Neural progenitor cell (in vitro differentiated cells): ENCODE measurements around the gene ARMC6.

Source experiments
- CTCF ChIP-seq: fragments of 200-600 bp; sonication (generic); IDR thresholded peaks from 2 replicates; pipeline ENCODE4 v1.5.1; 2017; ENCODE audit warnings: antibody characterized with exemption, mild to moderate bottlenecking
- EZH2 ChIP-seq: fragments of 200-600 bp; sonication (generic); IDR thresholded peaks from 2 replicates; pipeline ENCODE4 v1.6.1; 2017; ENCODE audit warnings: antibody characterized with exemption, mild to moderate bottlenecking, moderate library complexity

DNA sequence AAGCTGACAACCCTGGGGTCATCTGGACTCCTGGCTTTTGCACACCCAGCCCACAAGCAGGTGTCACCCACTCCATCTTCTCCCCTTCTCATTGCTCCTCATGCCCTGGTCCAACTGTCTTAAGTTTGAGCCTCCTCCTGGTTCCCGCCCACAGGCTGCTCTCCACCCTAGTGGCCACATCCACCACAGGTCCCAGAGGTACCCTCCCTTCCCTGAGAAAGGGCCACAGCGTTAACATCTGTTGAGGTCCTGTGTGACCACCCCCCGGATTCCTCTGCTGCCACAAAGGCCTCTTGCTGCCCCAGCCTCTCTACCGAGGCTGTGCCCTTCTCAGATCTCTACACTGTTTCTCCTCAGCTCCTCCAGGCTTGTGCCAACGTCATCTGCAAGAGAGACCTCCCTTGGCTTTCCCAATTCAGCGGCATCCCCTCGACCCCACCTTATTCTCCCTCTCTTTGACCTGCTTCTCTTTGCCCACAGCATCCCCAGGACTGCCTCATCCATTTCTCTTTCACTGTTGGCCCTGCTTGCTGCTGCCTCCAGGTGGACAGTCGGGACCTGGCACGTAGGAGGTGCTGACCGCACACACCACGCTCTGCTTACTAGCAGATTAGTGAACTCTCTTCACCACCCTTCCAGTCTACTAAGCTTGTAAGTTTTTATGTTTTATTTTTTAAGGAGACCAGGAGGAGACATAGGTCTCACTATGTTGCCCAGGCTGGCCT, 33.3 kb upstream of the ARMC6 start:
- TF ChIP-seq CTCF (peak; percentile 42), EZH2 (no peak)
